Tibial nerve (tissue), 3 donors: ENCODE data around the gene EXD3.

Source experiments
- POLR2A ChIP-seq, 2 donors: fragments of 450-650 bp; IDR thresholded peaks; one replicate each; pipeline ENCODE4 v1.6.1; 2017; ENCODE audit warnings: antibody characterized with exemption in 2 of 2, mild to moderate bottlenecking in 2 of 2, moderate library complexity in 2 of 2
- TF ChIP-seq, protein P1 (sequence below), 5 experiments: fragments of 200-600 bp in 3 of 5; fragments of 450-650 bp in 2 of 5; sonication (generic) in 3 of 5; IDR thresholded peaks; one replicate each; pipeline ENCODE4 v1.5.1; 2016 to 2019; ENCODE audit warnings: antibody characterized with exemption in 5 of 5, mild to moderate bottlenecking in 3 of 5, moderate library complexity in 2 of 5

DNA sequence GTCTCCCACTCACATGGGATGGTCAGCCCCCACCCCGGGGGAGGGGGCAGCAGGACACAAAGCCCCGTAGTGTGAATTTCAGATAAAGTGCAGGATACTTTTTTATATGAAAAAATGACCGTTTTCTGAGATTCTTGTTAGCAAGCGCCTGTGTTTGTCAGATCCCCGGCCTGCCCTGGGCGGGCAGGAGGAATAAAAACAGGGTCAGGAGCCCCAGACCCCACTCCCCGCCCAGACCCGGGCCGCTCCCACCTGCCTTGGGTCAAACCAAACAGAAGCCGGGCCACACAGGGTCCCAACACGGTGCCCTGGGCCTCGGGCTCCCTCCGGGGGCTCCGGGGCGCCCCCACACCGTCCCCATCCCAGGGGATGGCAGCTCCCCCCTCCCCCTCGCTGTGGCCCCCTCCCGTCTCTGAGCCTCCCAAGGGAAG is 107.4 kb downstream of the EXD3 start:
- TF ChIP-seq, protein P1, sequence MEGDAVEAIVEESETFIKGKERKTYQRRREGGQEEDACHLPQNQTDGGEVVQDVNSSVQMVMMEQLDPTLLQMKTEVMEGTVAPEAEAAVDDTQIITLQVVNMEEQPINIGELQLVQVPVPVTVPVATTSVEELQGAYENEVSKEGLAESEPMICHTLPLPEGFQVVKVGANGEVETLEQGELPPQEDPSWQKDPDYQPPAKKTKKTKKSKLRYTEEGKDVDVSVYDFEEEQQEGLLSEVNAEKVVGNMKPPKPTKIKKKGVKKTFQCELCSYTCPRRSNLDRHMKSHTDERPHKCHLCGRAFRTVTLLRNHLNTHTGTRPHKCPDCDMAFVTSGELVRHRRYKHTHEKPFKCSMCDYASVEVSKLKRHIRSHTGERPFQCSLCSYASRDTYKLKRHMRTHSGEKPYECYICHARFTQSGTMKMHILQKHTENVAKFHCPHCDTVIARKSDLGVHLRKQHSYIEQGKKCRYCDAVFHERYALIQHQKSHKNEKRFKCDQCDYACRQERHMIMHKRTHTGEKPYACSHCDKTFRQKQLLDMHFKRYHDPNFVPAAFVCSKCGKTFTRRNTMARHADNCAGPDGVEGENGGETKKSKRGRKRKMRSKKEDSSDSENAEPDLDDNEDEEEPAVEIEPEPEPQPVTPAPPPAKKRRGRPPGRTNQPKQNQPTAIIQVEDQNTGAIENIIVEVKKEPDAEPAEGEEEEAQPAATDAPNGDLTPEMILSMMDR (IDR thresholded peaks at IDR 0.05) = no peak
- TF ChIP-seq POLR2A (IDR thresholded peaks at IDR 0.05) = no peak
